HFFc6 (cell line): Measurements from ENCODE around the gene CDKN2D. TPM values are rescaled to one million over a fixed set of nuclear protein-coding genes. Genes with fewer than 3 reads are reported as not detected.
A peak's percentile ranks its signal among the peaks of the same experiment; 100 is the strongest.

Experiments used
- DNase-seq: peaks from one replicate; pipeline ENCODE4 v3.0.0-alpha.2; 2018
- H3K27ac Mint-ChIP-seq: 2 replicates; pipeline ENCODE4 v1.8.0; 2020; ENCODE audit warnings: mild to moderate bottlenecking, mixed read lengths
- H3K27me3 Mint-ChIP-seq: 2 replicates; pipeline ENCODE4 v1.8.0; 2021; ENCODE audit warnings: mild to moderate bottlenecking, moderate library complexity, mixed read lengths; ENCODE audit not compliant: insufficient read depth
- H3K36me3 Mint-ChIP-seq: 2 replicates; pipeline ENCODE4 v1.8.0; 2021; ENCODE audit warnings: low read depth, mixed read lengths
- H3K4me1 Mint-ChIP-seq: 2 replicates; pipeline ENCODE4 v1.8.0; 2020; ENCODE audit warnings: low read depth, mixed read lengths
- H3K4me3 Mint-ChIP-seq: 2 replicates; pipeline ENCODE4 v1.8.0; 2020; ENCODE audit warnings: mild to moderate bottlenecking, moderate library complexity, mixed read lengths
- H3K9me3 Mint-ChIP-seq: 2 replicates; pipeline ENCODE4 v1.8.0; 2020; ENCODE audit warnings: mild to moderate bottlenecking, mixed read lengths
- total RNA-seq, 6 experiments: library from RNA; stranded (reverse); fragmentation: NEBNext Ultra II Directional; extraction: Animal tissue kit (Norgen Biotek cat#: 25700); gene quantifications; 2 replicates in 1 of 6; 3 replicates in 5 of 6; pipeline ENCODE4 v1.2.3, GENCODE V29; 2021
- TF ChIP-seq, protein P1 (sequence below): fragments of 200-600 bp; sonication (generic); IDR thresholded peaks from 2 replicates; pipeline ENCODE4 v1.5.0; 2021; ENCODE audit warnings: antibody characterized with exemption, mild to moderate bottlenecking

The CDKN2D gene
- total RNA-seq, 6 experiments from 2014 or later, result 8.0 to 14.7 (median 13.2) TPM

DNA sequence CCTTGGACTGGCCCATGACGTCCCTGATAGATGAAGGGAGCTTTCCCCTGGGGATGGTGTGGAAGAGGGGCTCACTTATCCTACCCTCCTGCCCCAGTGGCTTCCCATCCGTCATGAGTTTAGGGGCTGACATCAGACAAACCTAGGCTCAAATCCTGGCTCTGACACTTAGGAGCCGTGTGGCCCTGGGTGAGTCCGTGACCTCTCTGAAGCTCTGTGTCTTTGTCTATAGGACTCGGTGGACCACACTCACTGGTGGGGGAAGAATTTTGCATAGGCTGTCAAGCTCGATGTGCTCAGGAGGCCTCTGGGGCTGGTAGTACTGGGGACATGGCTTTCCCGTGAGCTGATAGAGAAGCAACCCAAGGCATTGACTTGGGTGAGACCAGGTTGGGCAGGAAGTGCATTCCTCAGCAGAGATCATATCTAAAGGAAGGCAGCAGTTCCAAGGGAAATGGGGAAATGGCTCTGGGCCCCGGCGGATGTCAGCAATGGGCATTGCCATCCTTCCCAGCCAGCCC is 35.7 kb upstream of the CDKN2D start:
- 0 out of 2 replicates have a peak, but pooled peaks cover 4% of the 10 kb centered on the region for H3K36me3 Mint-ChIP-seq

DNA sequence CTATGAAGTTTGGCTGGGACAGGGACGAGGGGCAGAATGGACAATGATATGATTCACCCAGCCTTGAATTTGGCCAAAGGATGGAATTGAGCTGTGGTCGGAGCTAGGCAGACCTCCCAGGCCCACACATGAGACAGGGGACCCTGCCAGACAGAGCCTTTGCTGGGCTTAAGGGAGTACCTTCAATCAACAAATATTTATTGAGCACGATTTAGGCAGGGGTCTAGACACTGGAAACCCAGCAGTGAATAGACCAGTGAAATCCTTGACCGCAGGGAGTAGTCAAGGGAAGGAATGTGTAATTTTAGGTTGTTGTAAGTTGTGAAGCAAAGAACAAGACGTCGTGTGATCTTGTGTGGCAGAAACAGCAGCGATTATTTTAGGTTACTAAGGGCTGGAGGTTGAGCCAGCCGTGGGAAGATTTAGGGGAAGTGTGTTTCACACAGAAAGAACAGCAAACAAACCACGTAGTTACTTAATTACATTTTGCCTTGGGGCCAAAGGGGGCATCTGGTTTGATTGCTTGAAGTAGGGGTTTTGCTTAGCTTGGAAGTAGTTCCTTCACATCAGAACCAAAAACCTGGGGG is 35.2 kb upstream of the CDKN2D start:
- Mint-ChIP-seq H3K36me3 (0 out of 2 replicates have a peak, but pooled peaks cover 4% of the 10 kb centered on the region), H3K27ac (peak overlapping the region; percentile 66), H3K4me3 (peak overlapping the region; percentile 86)

More for the DNA sequence above, 35.7 kb upstream of the CDKN2D start:
- no peaks in the 10 kb centered on the region for H3K9me3 Mint-ChIP-seq
- H3K4me1 Mint-ChIP-seq, result peaks cover 19% of the 10 kb centered on the region
- H3K27me3 Mint-ChIP-seq, result peaks cover 3% of the 10 kb centered on the region; the same call in 1 of the 2 replicates
- H3K27ac Mint-ChIP-seq, result peak overlapping the region; percentile 66
- TF ChIP-seq, protein P1, sequence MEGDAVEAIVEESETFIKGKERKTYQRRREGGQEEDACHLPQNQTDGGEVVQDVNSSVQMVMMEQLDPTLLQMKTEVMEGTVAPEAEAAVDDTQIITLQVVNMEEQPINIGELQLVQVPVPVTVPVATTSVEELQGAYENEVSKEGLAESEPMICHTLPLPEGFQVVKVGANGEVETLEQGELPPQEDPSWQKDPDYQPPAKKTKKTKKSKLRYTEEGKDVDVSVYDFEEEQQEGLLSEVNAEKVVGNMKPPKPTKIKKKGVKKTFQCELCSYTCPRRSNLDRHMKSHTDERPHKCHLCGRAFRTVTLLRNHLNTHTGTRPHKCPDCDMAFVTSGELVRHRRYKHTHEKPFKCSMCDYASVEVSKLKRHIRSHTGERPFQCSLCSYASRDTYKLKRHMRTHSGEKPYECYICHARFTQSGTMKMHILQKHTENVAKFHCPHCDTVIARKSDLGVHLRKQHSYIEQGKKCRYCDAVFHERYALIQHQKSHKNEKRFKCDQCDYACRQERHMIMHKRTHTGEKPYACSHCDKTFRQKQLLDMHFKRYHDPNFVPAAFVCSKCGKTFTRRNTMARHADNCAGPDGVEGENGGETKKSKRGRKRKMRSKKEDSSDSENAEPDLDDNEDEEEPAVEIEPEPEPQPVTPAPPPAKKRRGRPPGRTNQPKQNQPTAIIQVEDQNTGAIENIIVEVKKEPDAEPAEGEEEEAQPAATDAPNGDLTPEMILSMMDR, result no peak
- DNase-seq, result peak; percentile 10
- peak overlapping the region; percentile 86; the same call in 1 of the 2 replicates for H3K4me3 Mint-ChIP-seq

DNA sequence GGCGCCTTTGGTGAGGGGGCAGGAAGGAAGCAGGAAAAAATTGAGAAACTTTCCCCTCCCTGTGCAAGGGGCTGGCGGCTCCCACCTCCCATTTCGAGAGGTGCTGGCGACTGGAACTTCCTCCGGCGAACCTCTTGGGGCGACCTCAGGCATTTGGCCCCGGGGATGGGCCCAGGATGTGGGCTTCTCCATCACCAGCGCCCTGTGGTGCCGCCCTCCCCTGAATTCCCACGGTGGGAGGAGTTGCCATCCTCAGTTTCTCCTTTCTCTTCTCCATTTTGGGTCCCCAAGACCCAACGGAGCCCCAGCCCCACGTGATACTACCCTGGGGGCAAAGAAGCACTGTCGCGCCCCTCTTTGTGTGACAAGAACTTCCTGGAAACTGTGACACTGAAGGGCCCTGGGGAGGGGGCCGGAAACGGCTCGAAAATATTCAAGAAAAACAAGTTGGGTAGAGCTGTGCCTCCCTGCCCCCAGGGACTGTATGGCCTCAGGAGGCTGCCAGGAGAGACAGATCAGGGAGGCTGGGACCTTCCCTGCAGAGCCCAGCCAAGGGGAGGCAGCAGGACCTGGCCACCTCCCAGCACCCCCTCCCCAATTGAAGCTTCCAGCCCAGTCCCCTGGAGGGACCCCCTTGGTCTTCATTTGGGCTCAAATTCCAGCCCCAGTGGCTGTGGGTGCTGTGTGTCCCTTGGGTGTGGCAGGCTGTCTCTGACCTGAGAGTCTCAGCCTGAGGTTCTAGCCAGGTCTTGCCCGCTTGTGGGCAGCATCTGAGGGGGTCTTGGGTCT is 34.5 kb upstream of the CDKN2D start:
- DNase-seq, result no peak
- Mint-ChIP-seq H3K36me3 (0 out of 2 replicates have a peak, but pooled peaks cover 4% of the 10 kb centered on the region), H3K27me3 (peaks cover 7% of the 10 kb centered on the region), H3K4me3 (peak overlapping the region; percentile 86), H3K9me3 (no peaks in the 10 kb centered on the region), H3K27ac (peak overlapping the region; percentile 66), H3K4me1 (peaks cover 19% of the 10 kb centered on the region)
- TF ChIP-seq, protein P1, result no peak; the same call in 1 of the 2 replicates

More for the DNA sequence above, 35.2 kb upstream of the CDKN2D start:
- DNase-seq, result no peak
- H3K4me1 Mint-ChIP-seq, result peaks cover 19% of the 10 kb centered on the region
- TF ChIP-seq, protein P1, result no peak
- no peaks in the 10 kb centered on the region for H3K9me3 Mint-ChIP-seq
- H3K27me3 Mint-ChIP-seq, result peaks cover 3% of the 10 kb centered on the region; the same call in 1 of the 2 replicates

DNA sequence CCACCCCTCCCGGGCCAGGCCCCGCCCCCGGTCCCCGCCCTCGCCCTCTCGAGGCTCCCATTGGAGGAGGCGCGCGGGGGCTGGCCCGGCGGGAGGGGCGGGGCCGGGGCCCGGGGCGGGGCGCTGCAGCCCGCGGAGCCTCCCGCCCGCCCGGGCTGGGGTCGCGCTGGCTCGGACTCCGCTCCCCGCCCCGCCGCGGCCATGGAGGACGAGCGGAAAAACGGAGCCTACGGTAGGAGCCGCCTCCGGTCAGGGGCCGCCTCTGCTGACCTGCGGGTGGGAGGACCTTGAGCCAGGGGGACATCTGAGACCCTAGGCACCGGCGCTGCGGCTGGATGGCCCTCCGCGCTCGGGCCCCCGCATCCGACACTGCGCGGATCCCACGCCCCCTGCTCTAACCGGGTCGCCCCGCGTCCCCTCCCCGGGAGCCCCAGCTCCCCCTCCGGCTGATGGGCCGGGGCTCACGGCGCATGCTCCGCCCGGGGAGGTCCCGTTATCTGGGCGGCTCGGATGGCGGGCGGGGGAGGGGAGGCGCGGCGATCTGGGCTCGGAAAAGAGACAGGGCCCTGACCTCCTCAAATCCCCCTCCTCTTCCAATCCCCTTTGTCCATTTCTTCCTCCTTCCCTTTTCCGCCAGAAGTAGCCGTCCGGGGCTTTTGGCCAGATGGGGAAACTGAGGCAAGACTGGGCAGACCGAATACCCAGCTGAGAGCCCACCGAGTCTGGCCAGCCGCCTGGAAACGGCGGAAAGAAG is 33.7 kb upstream of the CDKN2D start:
- H3K27ac Mint-ChIP-seq, result peak overlapping the region; percentile 66
- H3K4me3 Mint-ChIP-seq, result peak overlapping the region; percentile 86
- peaks cover 19% of the 10 kb centered on the region for H3K4me1 Mint-ChIP-seq
- DNase-seq, result peak; percentile 24
- TF ChIP-seq, protein P1, result no peak
- peaks cover 8% of the 10 kb centered on the region for H3K27me3 Mint-ChIP-seq
- no peaks in the 10 kb centered on the region for H3K9me3 Mint-ChIP-seq
- 0 out of 2 replicates have a peak, but pooled peaks cover 4% of the 10 kb centered on the region for H3K36me3 Mint-ChIP-seq

DNA sequence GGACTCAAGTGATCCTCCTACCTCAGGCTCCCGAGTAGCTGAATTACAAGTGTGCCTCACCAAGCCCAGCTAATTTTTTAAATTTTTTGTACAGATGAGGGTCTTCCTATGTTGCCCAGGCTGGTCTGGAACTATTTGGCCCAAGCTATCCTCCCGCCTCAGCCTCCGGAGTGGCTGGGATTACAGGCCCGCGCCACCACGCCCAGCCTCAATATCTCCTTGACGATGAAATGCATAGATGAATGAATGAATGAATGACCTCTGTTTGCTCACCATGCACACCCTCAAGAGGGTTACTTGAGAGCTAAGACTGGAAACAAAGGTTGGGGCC is 33.2 kb upstream of the CDKN2D start:
- no peak for DNase-seq
- peak overlapping the region; percentile 62 for H3K4me3 Mint-ChIP-seq
- peaks cover 19% of the 10 kb centered on the region for H3K4me1 Mint-ChIP-seq
- H3K27me3 Mint-ChIP-seq, result peaks cover 8% of the 10 kb centered on the region
- TF ChIP-seq, protein P1, result no peak
- H3K36me3 Mint-ChIP-seq, result 0 out of 2 replicates have a peak, but pooled peaks cover 4% of the 10 kb centered on the region
- H3K27ac Mint-ChIP-seq, result no peak overlapping the region
- no peaks in the 10 kb centered on the region for H3K9me3 Mint-ChIP-seq
